Stimulated activated naive CD8-positive, alpha-beta T cell treated with anti-CD3 and anti-CD28 coated beads, Interleukin-15, Interleukin-2, amounts not matched to agents 100 ng/mL and 50 ng/mL, for 24 hours (primary cell): ENCODE data around the gene SCAPER.
"Not testable (repeated sequence)": the region's sequence is repeated elsewhere in the genome, so short reads cannot be mapped to it uniquely, and the experiment has no call there.

Source experiments
- H3K27ac Mint-ChIP-seq: one replicate; pipeline ENCODE4 v1.8.0; 2021; ENCODE audit warnings: mild to moderate bottlenecking, mixed read lengths
- H3K27me3 Mint-ChIP-seq: one replicate; pipeline ENCODE4 v1.8.0; 2021; ENCODE audit warnings: mixed read lengths
- H3K36me3 Mint-ChIP-seq: one replicate; pipeline ENCODE4 v1.8.0; 2021; ENCODE audit warnings: low read depth, mixed read lengths
- H3K4me1 Mint-ChIP-seq: one replicate; pipeline ENCODE4 v1.8.0; 2021; ENCODE audit warnings: low read depth, mixed read lengths
- H3K4me3 Mint-ChIP-seq: one replicate; pipeline ENCODE4 v1.8.0; 2021; ENCODE audit warnings: mild to moderate bottlenecking, mixed read lengths
- H3K9me3 Mint-ChIP-seq: one replicate; pipeline ENCODE4 v1.8.0; 2021; ENCODE audit warnings: mixed read lengths

SCAPER gene

DNA sequence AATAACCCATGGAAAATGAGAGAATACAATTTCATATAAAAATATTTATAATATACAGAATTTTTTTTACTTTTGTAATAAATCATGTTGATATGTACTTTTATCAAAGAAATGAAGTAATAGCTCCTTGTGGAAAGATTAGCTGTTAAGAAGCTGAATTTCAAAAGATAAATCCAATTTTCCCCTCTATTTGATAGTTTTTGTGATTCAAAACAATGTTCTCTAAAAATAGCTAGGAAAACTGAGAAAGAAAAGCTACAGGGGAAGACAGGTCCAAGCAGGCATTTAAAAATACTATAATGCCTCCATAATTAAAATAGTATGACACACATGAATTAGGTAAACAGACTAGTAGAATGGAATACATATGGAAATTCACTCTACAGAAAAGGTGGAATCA, 44.9 kb downstream of the SCAPER start:
- H3K27ac Mint-ChIP-seq: no peak overlapping the region
- peaks cover 26% of the 10 kb centered on the region for H3K36me3 Mint-ChIP-seq
- peaks cover 37% of the 10 kb centered on the region for H3K4me1 Mint-ChIP-seq
- H3K4me3 Mint-ChIP-seq: no peak overlapping the region
- peaks cover 7% of the 10 kb centered on the region for H3K9me3 Mint-ChIP-seq
- H3K27me3 Mint-ChIP-seq: no peaks in the 10 kb centered on the region

DNA sequence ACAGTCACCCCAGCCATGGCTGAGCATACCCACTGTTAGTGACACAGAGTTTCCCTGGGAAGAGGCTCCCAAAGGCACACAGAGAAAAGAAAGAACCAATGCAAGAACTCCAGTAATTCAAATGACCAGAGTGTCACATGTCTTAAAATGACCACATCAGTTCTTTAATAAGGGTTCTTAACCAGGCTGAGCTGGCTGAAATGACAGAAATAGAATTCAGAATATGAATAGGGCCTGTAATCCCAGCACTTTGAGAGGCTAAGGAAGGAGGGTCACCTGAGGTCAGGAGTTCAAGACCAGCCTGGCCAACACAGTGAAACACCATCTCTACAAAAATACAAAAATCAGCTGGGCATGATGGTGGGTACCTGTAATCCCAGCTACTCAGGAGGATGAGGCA, 54.8 kb downstream of the SCAPER start:
- not testable (repeated sequence) for H3K27me3 Mint-ChIP-seq, H3K4me3 Mint-ChIP-seq, H3K27ac Mint-ChIP-seq
- Mint-ChIP-seq H3K4me1 (peaks cover 10% of the 10 kb centered on the region), H3K9me3 (peaks cover 27% of the 10 kb centered on the region), H3K36me3 (peaks cover 65% of the 10 kb centered on the region)

DNA sequence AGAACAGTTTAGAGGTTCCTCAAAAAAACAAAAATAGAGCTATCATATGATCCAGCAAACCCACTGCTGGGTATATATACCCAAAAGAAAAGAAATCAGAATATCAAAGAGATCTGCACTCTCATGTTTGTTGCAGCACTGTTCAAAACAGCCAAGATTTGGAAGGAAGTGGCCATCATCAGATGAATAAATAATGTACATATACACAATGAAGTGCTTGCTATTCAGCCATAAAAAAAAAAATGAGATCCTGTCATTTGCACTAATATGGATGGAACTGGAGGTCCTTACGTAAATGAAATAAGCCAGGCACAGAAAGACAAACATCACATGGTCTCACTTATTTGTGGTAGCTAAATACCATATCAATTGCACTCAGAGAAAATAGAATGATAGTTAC, 58.4 kb downstream of the SCAPER start:
- H3K4me1 Mint-ChIP-seq: peaks cover 27% of the 10 kb centered on the region
- no peaks in the 10 kb centered on the region for H3K27me3 Mint-ChIP-seq
- H3K36me3 Mint-ChIP-seq: peaks cover 36% of the 10 kb centered on the region
- no peak overlapping the region for H3K4me3 Mint-ChIP-seq
- peaks cover 10% of the 10 kb centered on the region for H3K9me3 Mint-ChIP-seq
- H3K27ac Mint-ChIP-seq: no peak overlapping the region

DNA sequence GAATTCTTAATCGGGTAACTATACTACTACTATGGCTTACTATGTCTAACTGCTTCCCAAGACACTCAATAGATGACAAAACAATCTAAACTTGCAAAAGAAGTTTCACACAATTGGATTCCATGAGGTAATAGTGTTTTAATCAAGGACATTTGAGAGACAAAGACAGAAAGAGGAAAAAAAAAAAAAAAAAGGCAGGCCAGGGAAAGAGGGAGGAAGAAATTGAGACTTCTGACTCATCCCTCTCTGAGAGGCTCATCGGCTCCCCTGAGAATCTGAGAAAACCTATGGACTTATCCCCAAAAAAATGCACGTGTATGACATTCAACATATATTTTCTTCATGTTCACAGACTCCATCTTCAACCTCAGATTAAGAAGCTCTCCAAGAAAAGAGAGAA, 61.0 kb downstream of the SCAPER start:
- Mint-ChIP-seq H3K4me3 (no peak overlapping the region), H3K27ac (no peak overlapping the region), H3K9me3 (no peaks in the 10 kb centered on the region), H3K27me3 (no peaks in the 10 kb centered on the region), H3K4me1 (peaks cover 22% of the 10 kb centered on the region), H3K36me3 (peaks cover 19% of the 10 kb centered on the region)

DNA sequence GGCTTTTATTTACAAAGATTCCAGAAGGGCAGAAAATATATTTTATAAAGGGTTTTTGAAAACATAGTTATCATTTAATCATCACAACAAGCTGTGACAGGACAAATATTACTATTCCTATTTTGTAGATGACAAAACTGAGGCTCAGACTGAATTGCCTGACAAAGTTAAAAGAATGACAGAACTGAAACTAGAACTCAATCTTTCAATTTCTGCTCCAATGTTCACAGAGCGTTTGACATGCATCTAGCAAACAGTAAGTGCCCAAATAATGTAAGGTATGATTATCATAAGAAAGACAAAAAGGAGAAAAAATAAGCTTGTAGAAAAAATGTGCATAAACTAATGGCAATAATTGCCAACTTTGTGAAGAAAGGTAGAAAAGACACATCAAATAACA, 61.9 kb downstream of the SCAPER start:
- no peaks in the 10 kb centered on the region for H3K27me3 Mint-ChIP-seq
- H3K27ac Mint-ChIP-seq: peak overlapping the region; percentile 6

DNA sequence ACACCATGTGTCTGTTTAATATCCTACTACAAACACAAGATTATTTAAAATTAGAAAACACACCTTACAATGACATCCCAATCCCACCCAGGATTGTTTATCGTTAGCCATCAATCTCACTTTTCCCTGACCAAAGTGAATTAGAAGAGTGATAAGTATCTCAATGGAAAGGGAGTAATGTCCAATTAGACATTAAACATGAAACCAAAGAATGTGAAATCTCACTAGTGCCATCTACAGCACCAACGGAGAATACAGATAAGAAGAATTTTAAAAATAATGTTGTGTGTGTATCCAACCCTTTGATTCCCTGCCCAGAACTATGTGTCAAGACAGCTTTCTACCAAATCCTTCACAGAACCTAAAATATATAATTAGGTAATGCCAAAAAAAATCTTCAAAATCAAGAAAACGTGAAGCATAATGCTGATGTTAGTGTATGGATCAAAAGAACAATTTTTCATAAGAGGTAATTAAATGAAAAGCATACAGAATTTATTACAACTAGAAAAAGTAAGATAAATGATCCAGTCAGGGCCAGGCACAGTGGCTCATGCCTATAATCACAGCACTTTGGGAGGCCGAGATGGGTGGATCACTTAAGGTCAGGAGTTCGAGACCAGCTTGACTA, 64.2 kb downstream of the SCAPER start:
- H3K4me1 Mint-ChIP-seq: peaks cover 28% of the 10 kb centered on the region

More for the DNA sequence above, 61.9 kb downstream of the SCAPER start:
- Mint-ChIP-seq H3K4me3 (no peak overlapping the region), H3K9me3 (no peaks in the 10 kb centered on the region), H3K36me3 (peaks cover 25% of the 10 kb centered on the region), H3K4me1 (peaks cover 22% of the 10 kb centered on the region)

DNA sequence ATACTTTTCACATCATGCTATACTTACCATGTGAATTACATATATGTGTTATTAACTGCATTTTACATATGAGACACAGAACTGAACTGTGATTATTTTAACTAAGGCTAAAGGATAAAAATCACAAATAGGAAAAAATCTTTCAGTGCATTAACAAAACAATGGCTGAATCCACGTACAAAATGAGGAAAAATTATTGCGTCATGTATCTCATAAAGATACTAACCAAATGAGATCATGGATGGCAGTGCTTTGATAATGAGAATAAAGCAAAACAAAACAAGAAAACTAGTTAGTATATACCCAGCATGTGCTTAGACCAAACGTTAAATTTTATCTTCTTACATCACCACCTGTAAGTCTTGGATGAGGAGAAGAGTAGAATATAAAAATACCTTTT, 66.0 kb downstream of the SCAPER start:
- Mint-ChIP-seq H3K36me3 (peaks cover 53% of the 10 kb centered on the region), H3K27me3 (no peaks in the 10 kb centered on the region), H3K27ac (no peak overlapping the region), H3K9me3 (peaks cover 14% of the 10 kb centered on the region), H3K4me3 (no peak overlapping the region), H3K4me1 (peaks cover 19% of the 10 kb centered on the region)

More for the DNA sequence above, 64.2 kb downstream of the SCAPER start:
- Mint-ChIP-seq H3K4me3 (no peak overlapping the region), H3K27me3 (no peaks in the 10 kb centered on the region), H3K27ac (no peak overlapping the region), H3K36me3 (peaks cover 43% of the 10 kb centered on the region), H3K9me3 (peaks cover 7% of the 10 kb centered on the region)

DNA sequence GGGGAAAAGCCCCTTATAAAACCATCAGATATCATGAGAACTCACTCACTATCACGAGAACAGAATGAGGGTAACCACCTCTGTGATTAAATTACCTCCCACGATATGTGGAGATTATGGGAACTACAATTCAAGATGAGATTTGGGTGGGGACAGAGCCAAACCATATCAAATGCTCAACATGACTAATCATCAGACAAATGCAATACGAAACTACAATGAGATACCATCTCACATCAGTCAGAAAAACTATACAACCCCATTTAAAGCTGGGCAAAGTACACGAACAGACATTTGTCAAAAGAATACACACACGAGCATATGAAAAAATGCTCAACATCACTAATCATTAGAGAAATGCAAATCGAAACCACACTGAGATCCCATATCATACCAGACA, 67.7 kb downstream of the SCAPER start:
- Mint-ChIP-seq H3K4me1 (peaks cover 11% of the 10 kb centered on the region), H3K36me3 (peaks cover 70% of the 10 kb centered on the region), H3K27me3 (no peaks in the 10 kb centered on the region), H3K27ac (no peak overlapping the region), H3K9me3 (peaks cover 24% of the 10 kb centered on the region), H3K4me3 (no peak overlapping the region)

DNA sequence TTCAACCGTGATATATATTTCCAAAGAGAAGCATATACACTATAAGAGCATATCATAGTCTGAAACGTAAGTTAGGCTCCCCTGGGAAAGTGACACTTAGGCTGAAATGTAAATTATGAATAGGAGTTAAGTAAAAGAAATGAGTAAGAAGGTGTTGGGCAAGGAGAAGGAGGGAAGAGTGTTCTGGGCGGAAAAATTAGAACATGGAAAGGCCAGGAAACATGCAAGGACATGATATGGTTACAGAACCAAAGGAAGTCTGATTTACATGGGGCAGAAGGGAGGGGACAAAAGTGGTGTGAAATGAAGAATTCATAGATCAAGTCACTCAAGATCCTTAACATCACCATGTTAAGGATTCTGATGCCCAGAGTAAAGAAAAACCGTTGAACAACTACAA, 75.2 kb downstream of the SCAPER start:
- Mint-ChIP-seq H3K27me3 (no peaks in the 10 kb centered on the region), H3K9me3 (peaks cover 17% of the 10 kb centered on the region), H3K36me3 (peaks cover 43% of the 10 kb centered on the region), H3K4me1 (peaks cover 7% of the 10 kb centered on the region), H3K4me3 (no peak overlapping the region), H3K27ac (no peak overlapping the region)

DNA sequence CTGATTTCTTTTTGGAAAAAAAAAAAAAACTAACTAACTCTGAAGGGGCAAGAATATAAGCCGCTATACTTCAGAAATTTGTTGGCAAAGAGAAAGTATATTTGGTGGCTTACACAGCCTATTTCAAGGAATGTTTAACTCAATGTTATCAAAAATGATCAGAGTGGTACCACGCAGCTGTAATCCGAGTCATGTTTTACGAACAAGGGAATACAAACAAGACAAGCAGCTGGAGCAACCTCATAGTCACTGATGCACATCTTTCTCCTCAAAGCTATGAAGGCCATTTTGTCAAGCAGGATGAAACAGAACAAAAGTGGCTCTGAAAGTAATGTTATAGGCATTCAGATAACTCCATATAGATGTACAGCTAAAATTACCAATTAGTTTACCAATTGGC, 81.2 kb downstream of the SCAPER start:
- Mint-ChIP-seq H3K4me1 (peaks cover 13% of the 10 kb centered on the region), H3K4me3 (no peak overlapping the region), H3K9me3 (no peaks in the 10 kb centered on the region), H3K36me3 (peaks cover 24% of the 10 kb centered on the region), H3K27me3 (no peaks in the 10 kb centered on the region), H3K27ac (no peak overlapping the region)

DNA sequence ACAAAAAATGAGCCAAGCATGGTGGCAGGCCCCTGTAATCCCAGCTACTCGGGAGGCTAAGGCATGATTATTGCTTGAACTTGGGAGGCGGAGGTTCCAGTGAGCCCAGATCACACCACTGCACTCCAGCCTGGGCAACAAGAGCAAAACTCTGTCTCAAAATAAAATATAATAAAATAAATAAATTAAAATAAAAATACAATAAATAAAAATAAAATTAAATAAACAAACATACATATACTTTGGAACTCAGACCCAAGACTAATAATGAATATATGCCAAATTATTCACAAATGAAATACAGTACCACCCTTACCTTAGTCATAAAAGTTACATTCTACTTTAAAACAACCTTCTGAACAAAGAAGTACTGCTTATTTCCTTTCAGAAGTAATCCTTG, 81.8 kb downstream of the SCAPER start:
- H3K9me3 Mint-ChIP-seq: no peaks in the 10 kb centered on the region
- no peak overlapping the region for H3K27ac Mint-ChIP-seq
- no peaks in the 10 kb centered on the region for H3K27me3 Mint-ChIP-seq
- peaks cover 28% of the 10 kb centered on the region for H3K36me3 Mint-ChIP-seq
- peaks cover 19% of the 10 kb centered on the region for H3K4me1 Mint-ChIP-seq
- H3K4me3 Mint-ChIP-seq: no peak overlapping the region

DNA sequence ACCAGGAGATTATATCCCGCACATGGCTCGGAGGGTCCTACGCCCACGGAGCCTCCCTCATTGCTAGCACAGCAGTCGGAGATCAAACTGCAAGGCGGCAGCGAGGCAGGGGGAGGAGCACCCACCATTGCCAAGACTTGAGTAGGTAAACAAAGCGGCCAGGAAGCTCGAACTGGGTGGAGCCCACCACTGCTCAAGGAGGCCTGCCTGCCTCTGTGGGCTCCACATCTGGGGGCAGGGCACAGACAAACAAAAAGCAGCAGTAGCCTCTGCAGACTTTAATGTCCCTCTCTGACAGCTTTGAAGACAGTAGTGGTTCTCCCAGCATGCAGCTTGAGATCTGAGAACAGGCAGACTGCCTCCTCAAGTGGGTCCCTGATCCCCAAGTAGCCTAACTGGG, 86.2 kb downstream of the SCAPER start:
- not testable (repeated sequence) for H3K4me3 Mint-ChIP-seq, H3K27ac Mint-ChIP-seq, H3K9me3 Mint-ChIP-seq, H3K27me3 Mint-ChIP-seq
- Mint-ChIP-seq H3K36me3 (peaks cover 29% of the 10 kb centered on the region), H3K4me1 (peaks cover 17% of the 10 kb centered on the region)

DNA sequence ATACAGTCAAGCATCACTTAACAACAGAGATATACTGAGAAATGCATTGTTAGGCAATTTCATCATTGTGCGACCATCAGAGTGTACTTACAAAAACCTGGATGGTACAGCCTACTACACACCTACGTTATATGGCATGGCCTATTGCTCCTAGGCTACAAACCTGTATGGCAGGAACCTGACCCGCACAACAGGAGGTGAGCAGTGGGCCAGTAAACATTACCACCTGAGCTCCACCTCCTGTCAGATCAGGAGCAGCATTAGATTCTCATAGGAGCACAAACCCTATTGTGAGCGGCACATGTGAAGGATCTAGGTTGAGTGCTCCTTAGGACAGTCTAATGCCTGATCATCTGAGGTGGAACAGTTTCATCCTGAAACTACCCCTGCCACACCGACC, 89.7 kb downstream of the SCAPER start:
- Mint-ChIP-seq H3K4me3 (no peak overlapping the region), H3K27me3 (no peaks in the 10 kb centered on the region), H3K36me3 (peaks cover 36% of the 10 kb centered on the region), H3K4me1 (peaks cover 30% of the 10 kb centered on the region), H3K9me3 (no peaks in the 10 kb centered on the region), H3K27ac (no peak overlapping the region)

DNA sequence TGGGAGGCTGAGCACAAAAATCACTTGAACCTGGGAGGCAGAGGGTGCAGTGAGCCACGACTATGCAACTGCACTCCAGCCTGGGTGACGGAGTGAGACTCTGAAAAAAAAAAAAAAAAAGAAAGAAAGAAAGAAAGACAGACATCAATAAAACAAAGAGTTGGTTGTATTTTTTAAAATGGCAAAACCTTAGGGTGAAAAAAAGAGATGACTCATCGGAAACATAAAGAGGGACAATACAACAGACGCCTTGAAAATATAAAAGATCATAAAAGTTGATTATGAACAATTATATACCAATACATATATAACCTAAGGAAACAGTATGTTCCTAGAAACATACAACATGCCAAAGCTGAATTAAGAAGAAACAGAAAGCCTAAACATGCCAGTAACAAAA, 92.8 kb downstream of the SCAPER start:
- Mint-ChIP-seq H3K27ac (no peak overlapping the region), H3K36me3 (peaks cover 20% of the 10 kb centered on the region), H3K4me3 (no peak overlapping the region), H3K9me3 (no peaks in the 10 kb centered on the region), H3K27me3 (no peaks in the 10 kb centered on the region), H3K4me1 (peaks cover 12% of the 10 kb centered on the region)

DNA sequence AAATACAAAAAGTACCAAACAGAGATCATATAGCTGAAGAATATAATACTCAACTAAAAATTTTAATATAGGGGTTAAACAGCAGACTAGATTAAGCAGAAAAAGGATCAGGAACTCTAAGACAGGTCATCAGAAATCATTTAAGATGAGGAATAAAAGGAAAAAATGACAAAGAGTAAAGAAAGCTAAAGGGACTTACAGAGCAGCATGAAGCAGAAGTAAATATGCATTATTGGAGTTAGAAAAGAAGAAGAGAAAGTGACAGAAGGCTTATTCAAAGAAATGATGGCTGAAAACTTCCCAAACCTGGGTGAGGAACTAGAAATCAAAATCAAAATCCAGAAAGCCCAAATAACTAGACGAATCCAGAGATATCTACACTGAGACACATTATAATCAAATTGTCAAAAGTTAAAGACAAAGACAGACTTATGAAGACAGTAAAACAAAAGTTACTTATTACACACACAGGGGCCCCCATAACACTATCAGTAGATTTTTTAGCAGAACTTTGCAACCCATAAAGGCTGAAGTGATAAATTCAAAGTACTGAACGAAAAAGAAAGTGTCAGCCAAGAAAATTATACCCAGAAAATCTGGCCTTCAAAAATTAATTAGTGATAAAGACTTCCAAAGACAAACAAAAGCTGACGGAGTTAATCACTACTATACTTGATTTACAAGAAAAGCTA, 95.6 kb downstream of the SCAPER start:
- Mint-ChIP-seq H3K27ac (peak overlapping the region; percentile 69), H3K36me3 (peaks cover 13% of the 10 kb centered on the region), H3K4me3 (no peak overlapping the region), H3K9me3 (no peaks in the 10 kb centered on the region), H3K27me3 (no peaks in the 10 kb centered on the region), H3K4me1 (peaks cover 12% of the 10 kb centered on the region)

DNA sequence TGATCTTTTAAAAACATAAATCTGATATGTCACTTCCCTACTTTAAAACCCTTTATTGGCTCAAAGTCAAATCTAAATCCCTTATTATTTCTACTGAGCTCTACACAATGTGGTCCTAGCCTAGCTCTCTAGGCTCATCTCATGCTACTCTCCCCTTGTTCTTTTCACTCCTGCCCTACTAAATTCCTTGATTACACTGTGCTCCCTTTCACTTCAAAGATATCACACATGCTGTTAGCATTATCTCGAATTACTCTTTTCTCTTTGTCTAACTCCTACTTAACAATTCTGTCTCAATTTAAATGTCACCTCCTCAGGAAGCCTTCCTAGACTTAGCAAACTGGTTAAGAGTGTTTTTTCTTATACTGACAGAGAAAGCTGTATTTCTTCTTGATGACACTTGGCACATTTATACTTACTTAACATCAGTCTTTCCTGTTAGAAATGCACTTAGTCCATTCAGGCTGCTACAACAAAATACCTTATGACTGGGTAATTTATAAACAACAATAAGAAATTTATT, 102.0 kb downstream of the SCAPER start:
- H3K27ac Mint-ChIP-seq: no peak overlapping the region
- H3K9me3 Mint-ChIP-seq: no peaks in the 10 kb centered on the region
- H3K4me1 Mint-ChIP-seq: no peaks in the 10 kb centered on the region
- peaks cover 40% of the 10 kb centered on the region for H3K36me3 Mint-ChIP-seq
- H3K27me3 Mint-ChIP-seq: no peaks in the 10 kb centered on the region
- no peak overlapping the region for H3K4me3 Mint-ChIP-seq
